ENCODE measurements around the gene TRMT13.

- no peak for TF ChIP-seq CTCF (conservative IDR thresholded peaks at IDR 0.05; ENCODE audit: low read depth, low read length)
- no peak for TF ChIP-seq EZH2 (IDR thresholded peaks at IDR 0.05; ENCODE audit: borderline replicate concordance, low read depth, low read length, poor library complexity, severe bottlenecking)
Observed at GRCh38 chr1:100107696-100108095, 25.3 kb upstream of the TRMT13 start.
